NCI-H774 (cell line): Measurements from ENCODE around the gene PDE8A.
A peak's percentile ranks its signal among the peaks of the same experiment; 100 is the strongest.
"Not testable (repeated sequence)": the region's sequence is repeated elsewhere in the genome, so short reads cannot be mapped to it uniquely, and the experiment has no call there.

ENCODE experiments used
- DNase-seq: peaks from one replicate; lab custom pipeline; 2025; lab: John Stamatoyannopoulos, UW

Gene PDE8A

GRCh38 chr15:85131915-85132314 is 150.3 kb downstream of the PDE8A start:
- no peak for DNase-seq

GRCh38 chr15:85133709-85134108 is 152.1 kb downstream of the PDE8A start:
- no peak for DNase-seq

- peak; percentile 31 for DNase-seq
Measured at GRCh38 chr15:85137489-85138168, 156.0 kb downstream of the PDE8A start.

GRCh38 chr15:85139391-85139790 is 157.7 kb downstream of the PDE8A start:
- DNase-seq, result no peak

GRCh38 chr15:85141726-85142125 is 160.1 kb downstream of the PDE8A start:
- no peak for DNase-seq

- no peak for DNase-seq
Measured at GRCh38 chr15:85142312-85142711, 160.7 kb downstream of the PDE8A start.

- no peak for DNase-seq
Measured at GRCh38 chr15:85149465-85150129, 167.9 kb downstream of the PDE8A start.

- no peak for DNase-seq
Measured at GRCh38 chr15:85150130-85150480, 168.4 kb downstream of the PDE8A start.

- DNase-seq, result no peak
Measured at GRCh38 chr15:85151145-85151544, 169.5 kb downstream of the PDE8A start.

GRCh38 chr15:85151861-85152260 is 170.2 kb downstream of the PDE8A start:
- DNase-seq, result no peak

- no peak for DNase-seq
Measured at GRCh38 chr15:85154061-85154460, 172.4 kb downstream of the PDE8A start.

GRCh38 chr15:85155360-85155759 is 173.7 kb downstream of the PDE8A start:
- DNase-seq, result no peak

GRCh38 chr15:85155857-85156256 is 174.2 kb downstream of the PDE8A start:
- DNase-seq, result no peak

- DNase-seq, result no peak
Measured at GRCh38 chr15:85157344-85157743, 175.7 kb downstream of the PDE8A start.

- no peak for DNase-seq
Measured at GRCh38 chr15:85162237-85162636, 180.6 kb downstream of the PDE8A start.

GRCh38 chr15:85164841-85165466 is 183.3 kb downstream of the PDE8A start:
- no peak for DNase-seq

- no peak for DNase-seq
Measured at GRCh38 chr15:85167568-85167967, 185.9 kb downstream of the PDE8A start.

GRCh38 chr15:85168642-85169173 is 187.1 kb downstream of the PDE8A start:
- DNase-seq, result peak; percentile 64

GRCh38 chr15:85171736-85172135 is 190.1 kb downstream of the PDE8A start:
- no peak for DNase-seq

- DNase-seq, result no peak
Measured at GRCh38 chr15:85172846-85173490, 191.3 kb downstream of the PDE8A start.

- not testable (repeated sequence) for DNase-seq
Measured at GRCh38 chr15:85173630-85174029, 192.0 kb downstream of the PDE8A start.

GRCh38 chr15:85174521-85174920 is 192.9 kb downstream of the PDE8A start:
- no peak for DNase-seq
